GM18861 (cell line): ENCODE data around the gene ADAMTS5.

ENCODE experiments used
- ATAC-seq: cut with Tn5 transposase; IDR thresholded peaks from one replicate; pipeline ENCODE4 v1.9.1; 2021; ENCODE audit not compliant: unreplicated experiment

Gene ADAMTS5

GRCh38 chr21:26888931-26889330 is 78.0 kb downstream of the ADAMTS5 start:
- ATAC-seq, result no peak

DNA sequence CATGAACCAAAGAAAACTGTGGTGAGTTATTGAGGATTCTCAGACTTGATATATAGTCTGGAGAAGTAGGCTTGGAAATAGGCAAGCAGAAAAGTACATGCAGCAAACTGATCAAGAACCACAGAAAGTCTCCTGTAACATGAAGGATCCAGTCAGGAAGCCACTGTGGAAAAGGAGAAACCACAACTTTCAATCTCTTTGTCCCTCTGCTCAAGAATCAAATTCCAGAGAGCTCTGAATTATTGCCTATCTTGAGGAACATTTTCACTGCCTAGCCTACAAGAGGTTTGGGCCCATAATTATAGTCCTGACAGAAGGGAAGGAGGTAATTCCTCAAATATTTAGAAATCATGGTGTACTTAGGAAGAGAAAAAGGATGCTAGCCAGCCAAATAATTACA is 78.6 kb downstream of the ADAMTS5 start:
- no peak for ATAC-seq

DNA sequence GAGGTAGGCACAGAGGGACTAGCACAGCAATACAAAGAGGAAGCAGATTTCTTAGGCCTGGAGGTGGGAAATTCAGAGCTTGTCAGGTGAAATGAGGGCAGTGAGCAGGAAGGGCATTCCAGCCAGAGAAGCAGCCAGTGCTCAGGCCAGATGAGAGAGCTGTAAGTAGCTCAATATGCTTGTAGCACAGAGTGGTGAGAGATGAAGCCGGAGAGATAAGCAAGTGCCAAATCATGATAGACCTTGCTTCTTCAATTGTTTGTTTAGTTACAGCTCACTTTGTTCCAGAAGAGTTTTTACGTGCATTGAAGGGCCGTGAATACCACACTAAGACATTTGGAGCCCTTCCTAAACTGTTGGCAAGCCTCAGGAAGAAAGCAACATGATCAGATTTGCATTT is 79.6 kb downstream of the ADAMTS5 start:
- ATAC-seq, result no peak

- no peak for ATAC-seq
Measured at GRCh38 chr21:26884436-26884835, 82.5 kb downstream of the ADAMTS5 start.

- no peak for ATAC-seq
Measured at GRCh38 chr21:26883768-26884167, 83.1 kb downstream of the ADAMTS5 start.

- no peak for ATAC-seq
Measured at GRCh38 chr21:26881504-26882228, 85.2 kb downstream of the ADAMTS5 start.

DNA sequence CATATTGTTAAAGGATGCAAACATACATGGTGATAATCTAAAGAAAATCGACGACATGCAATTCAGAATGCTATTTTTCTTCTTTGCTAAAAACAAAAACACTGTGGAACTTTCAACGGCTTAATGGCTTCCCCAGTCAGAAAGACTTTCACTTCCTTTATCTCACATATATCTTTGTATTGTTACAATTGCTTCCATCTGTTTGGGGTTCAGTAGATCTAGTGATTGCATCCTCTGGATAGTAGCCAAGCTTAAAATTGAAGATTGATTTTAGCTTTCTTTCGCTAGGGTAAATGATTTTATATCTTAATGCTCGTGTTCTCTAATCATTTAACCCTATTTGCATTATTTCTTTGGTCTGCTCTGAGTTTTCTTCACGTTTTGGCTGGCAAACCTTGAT is 89.9 kb downstream of the ADAMTS5 start:
- no peak for ATAC-seq

- ATAC-seq, result no peak
Measured at GRCh38 chr21:26874347-26874746, 92.5 kb downstream of the ADAMTS5 start.
